ENCODE results near the gene NCBP3. TPM values are rescaled to one million over a fixed set of nuclear protein-coding genes. Genes with fewer than 3 reads are reported as not detected.

NCBP3 gene
- total and polyA plus RNA-seq, 9 of the 15 experiments (the other 6 are each of a cell fraction or from before 2014, with no cell fraction given): 3.1 to 25.5 (median 20.5) TPM

DNA sequence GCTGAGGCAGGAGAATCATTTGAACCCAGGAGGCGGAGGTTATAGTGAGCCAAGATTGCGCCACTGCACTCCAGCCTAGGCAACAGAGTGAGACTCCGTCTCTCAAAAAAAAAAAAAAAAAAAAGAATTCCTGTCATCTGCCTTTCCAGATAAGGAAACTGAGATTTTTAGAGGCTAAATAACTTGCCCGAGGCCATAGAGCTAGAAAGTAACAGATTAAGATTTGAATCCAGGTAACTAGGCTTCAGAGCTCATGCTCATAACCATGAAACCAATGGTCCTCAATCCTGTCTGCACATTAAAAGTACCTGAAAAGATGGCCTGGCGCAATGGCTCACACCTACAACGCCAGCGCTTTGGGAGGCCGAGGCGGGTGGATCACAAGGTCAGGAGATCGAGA lies 9.5 kb downstream of the NCBP3 start:
- no peak for FAIRE-seq
- ATAC-seq: no peak
- Histone ChIP-seq H3K27me3 (ENCODE audit: control insufficient read depth in 2 of 2, insufficient read depth in 2 of 2, low read length in 2 of 2) (no peaks in the 10 kb centered on the region), H3K9me3 (replicated peaks; ENCODE audit: control insufficient read depth, insufficient read depth, low read depth, low read length) (no peaks in the 10 kb centered on the region), H3K27ac (ENCODE audit: extremely low read depth, low read depth, low read length) (no peak overlapping the region), H2AFZ (ENCODE audit: low read depth, low read length) (no peak overlapping the region), H3K36me3 (ENCODE audit: control insufficient read depth, insufficient read depth, low read length) (peaks cover 68% of the 10 kb centered on the region), H3K4me1 (replicated peaks in 1 of 2; ENCODE audit: control insufficient read depth in 2 of 2, insufficient read depth in 2 of 2, low read length in 2 of 2) (no peaks in the 10 kb centered on the region), H3K9ac (ENCODE audit: insufficient read depth in 1 of 2, low read depth in 2 of 2, low read length in 2 of 2) (no peak overlapping the region), H3K79me2 (ENCODE audit: control insufficient read depth, insufficient read depth, low read length) (no peaks in the 10 kb centered on the region; the same call in 2 of the 3 replicates), H4K20me1 (replicated peaks; ENCODE audit: control insufficient read depth, insufficient read depth, low read length) (0 out of 2 replicates have a peak, but pooled peaks cover 5% of the 10 kb centered on the region), H3K4me3 (no peak overlapping the region), H3K4me2 (ENCODE audit: insufficient read depth, low read length) (no peak overlapping the region), H3K9me1 (ENCODE audit: control insufficient read depth, insufficient read depth, low read length) (no peaks in the 10 kb centered on the region)
- POLR2A ChIA-PET: interaction anchor here (0.9 kb wide), 1 partner anchor 9 kb away, joined by 3 read pairs; no protein-coding TSS in a partner anchor
- WGBS (ENCODE audit: insufficient coverage, low coverage, missing lambda C conversion rate): 86% methylated on average over 7 of the region's 10 CpGs
- intact Hi-C loops (cut with micrococcal nuclease) (no loop called here), in situ Hi-C loops (cut with MboI) (no loop called here)
- TF ChIP-seq, protein P1, sequence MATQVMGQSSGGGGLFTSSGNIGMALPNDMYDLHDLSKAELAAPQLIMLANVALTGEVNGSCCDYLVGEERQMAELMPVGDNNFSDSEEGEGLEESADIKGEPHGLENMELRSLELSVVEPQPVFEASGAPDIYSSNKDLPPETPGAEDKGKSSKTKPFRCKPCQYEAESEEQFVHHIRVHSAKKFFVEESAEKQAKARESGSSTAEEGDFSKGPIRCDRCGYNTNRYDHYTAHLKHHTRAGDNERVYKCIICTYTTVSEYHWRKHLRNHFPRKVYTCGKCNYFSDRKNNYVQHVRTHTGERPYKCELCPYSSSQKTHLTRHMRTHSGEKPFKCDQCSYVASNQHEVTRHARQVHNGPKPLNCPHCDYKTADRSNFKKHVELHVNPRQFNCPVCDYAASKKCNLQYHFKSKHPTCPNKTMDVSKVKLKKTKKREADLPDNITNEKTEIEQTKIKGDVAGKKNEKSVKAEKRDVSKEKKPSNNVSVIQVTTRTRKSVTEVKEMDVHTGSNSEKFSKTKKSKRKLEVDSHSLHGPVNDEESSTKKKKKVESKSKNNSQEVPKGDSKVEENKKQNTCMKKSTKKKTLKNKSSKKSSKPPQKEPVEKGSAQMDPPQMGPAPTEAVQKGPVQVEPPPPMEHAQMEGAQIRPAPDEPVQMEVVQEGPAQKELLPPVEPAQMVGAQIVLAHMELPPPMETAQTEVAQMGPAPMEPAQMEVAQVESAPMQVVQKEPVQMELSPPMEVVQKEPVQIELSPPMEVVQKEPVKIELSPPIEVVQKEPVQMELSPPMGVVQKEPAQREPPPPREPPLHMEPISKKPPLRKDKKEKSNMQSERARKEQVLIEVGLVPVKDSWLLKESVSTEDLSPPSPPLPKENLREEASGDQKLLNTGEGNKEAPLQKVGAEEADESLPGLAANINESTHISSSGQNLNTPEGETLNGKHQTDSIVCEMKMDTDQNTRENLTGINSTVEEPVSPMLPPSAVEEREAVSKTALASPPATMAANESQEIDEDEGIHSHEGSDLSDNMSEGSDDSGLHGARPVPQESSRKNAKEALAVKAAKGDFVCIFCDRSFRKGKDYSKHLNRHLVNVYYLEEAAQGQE (IDR thresholded peaks at IDR 0.05; ENCODE audit: borderline replicate concordance): no peak
- TF ChIP-seq, protein P1 (CRISPR knock-in tag; IDR thresholded peaks at IDR 0.05; ENCODE audit: low read depth): no peak
- TF ChIP-seq DNMT1 (IDR thresholded peaks at IDR 0.05): no peak
- TF ChIP-seq CBX3 (IDR thresholded peaks at IDR 0.05; ENCODE audit: borderline replicate concordance in 1 of 2, low read length in 2 of 2): no peak
- TF ChIP-seq LARP7 (IDR thresholded peaks at IDR 0.05): no peak
- TF ChIP-seq BRD4 (IDR thresholded peaks at IDR 0.05): no peak
- TF ChIP-seq, protein P2, sequence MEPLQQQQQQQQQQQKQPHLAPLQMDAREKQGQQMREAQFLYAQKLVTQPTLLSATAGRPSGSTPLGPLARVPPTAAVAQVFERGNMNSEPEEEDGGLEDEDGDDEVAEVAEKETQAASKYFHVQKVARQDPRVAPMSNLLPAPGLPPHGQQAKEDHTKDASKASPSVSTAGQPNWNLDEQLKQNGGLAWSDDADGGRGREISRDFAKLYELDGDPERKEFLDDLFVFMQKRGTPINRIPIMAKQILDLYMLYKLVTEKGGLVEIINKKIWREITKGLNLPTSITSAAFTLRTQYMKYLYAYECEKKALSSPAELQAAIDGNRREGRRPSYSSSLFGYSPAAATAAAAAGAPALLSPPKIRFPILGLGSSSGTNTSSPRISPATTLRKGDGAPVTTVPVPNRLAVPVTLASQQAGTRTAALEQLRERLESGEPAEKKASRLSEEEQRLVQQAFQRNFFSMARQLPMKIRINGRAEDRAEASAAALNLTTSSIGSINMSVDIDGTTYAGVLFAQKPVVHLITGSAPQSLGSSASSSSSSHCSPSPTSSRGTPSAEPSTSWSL (CRISPR knock-in tag; IDR thresholded peaks at IDR 0.05; ENCODE audit: borderline replicate concordance): no peak
- TF ChIP-seq KDM1A (IDR thresholded peaks at IDR 0.05): peak in 1 of 2 experiments; percentile 31; a peak in 1 of 4 replicates
- no peak for TF ChIP-seq CAMTA2 (CRISPR knock-in tag; conservative IDR thresholded peaks at IDR 0.05)
- TF ChIP-seq, protein P3, sequence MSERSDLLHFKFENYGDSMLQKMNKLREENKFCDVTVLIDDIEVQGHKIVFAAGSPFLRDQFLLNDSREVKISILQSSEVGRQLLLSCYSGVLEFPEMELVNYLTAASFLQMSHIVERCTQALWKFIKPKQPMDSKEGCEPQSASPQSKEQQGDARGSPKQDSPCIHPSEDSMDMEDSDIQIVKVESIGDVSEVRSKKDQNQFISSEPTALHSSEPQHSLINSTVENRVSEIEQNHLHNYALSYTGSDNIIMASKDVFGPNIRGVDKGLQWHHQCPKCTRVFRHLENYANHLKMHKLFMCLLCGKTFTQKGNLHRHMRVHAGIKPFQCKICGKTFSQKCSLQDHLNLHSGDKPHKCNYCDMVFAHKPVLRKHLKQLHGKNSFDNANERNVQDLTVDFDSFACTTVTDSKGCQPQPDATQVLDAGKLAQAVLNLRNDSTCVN (CRISPR knock-in tag; IDR thresholded peaks at IDR 0.05): no peak
- no TSS peak for BruUV-seq (replicated peaks)
- CTCF ChIA-PET (ENCODE audit: low intra/inter-chr PET ratio): interaction anchor here (0.7 kb wide), 1 partner anchor 138 kb away, joined by 5 read pairs; no protein-coding TSS in a partner anchor
- no peak for DNase-seq (ENCODE audit: extremely low read depth in 1 of 4, low spot score in 3 of 4)
